GM23338 (cell line): Measurements from ENCODE around the gene PUDP. TPM values are rescaled to one million over a fixed set of nuclear protein-coding genes. Genes with fewer than 3 reads are reported as not detected.

Source experiments
- ATAC-seq: fragments of 200-7000 bp; cut with Tn5 transposase; 3 replicates; pipeline ENCODE4 v1.9.1; 2020
- DNase-seq: peaks from one replicate; pipeline ENCODE4 v3.0.0-alpha.2; 2015; ENCODE audit warnings: low spot score
- H2AFZ ChIP-seq: fragments of 200-600 bp; sonication (generic); 2 replicates; pipeline ENCODE4 v1.8.0; 2016; ENCODE audit warnings: antibody characterized with exemption, mild to moderate bottlenecking, moderate library complexity
- H3F3A ChIP-seq: fragments of 200-600 bp; sonication (generic); replicated peaks from 2 replicates; pipeline ENCODE4 v1.8.0; 2017; ENCODE audit warnings: antibody characterized with exemption, mixed run types, low read depth
- H3K27ac ChIP-seq: fragments of 200-600 bp; sonication (generic); 2 replicates; pipeline ENCODE4 v1.6.1; 2016; ENCODE audit warnings: low read depth
- H3K27me3 ChIP-seq: fragments of 200-600 bp; sonication (generic); 2 replicates; pipeline ENCODE4 v1.8.0; 2016; ENCODE audit warnings: mild to moderate bottlenecking, mixed run types, moderate library complexity; ENCODE audit not compliant: insufficient read depth
- H3K36me3 ChIP-seq: fragments of 200-600 bp; sonication (generic); 2 replicates; pipeline ENCODE4 v1.8.0; 2016; ENCODE audit warnings: mild to moderate bottlenecking; ENCODE audit not compliant: insufficient read depth
- H3K4me1 ChIP-seq: fragments of 200-600 bp; sonication (generic); 2 replicates; pipeline ENCODE4 v1.8.0; 2016; ENCODE audit warnings: mild to moderate bottlenecking, moderate library complexity; ENCODE audit not compliant: insufficient read depth
- H3K4me2 ChIP-seq: fragments of 200-600 bp; sonication (generic); 2 replicates; pipeline ENCODE4 v1.7.1; 2017; ENCODE audit warnings: mixed run types
- H3K4me3 ChIP-seq: fragments of 200-600 bp; sonication (generic); 2 replicates; pipeline ENCODE4 v1.6.1; 2016; ENCODE audit warnings: mixed run types
- H3K79me2 ChIP-seq: fragments of 200-600 bp; sonication (generic); replicated peaks from 2 replicates; pipeline ENCODE4 v1.8.0; 2017; ENCODE audit warnings: mild to moderate bottlenecking; ENCODE audit not compliant: insufficient read depth
- H3K9me2 ChIP-seq: fragments of 200-600 bp; sonication (generic); 2 replicates; pipeline ENCODE4 v1.8.0; 2017; ENCODE audit not compliant: insufficient read depth
- H4K20me1 ChIP-seq: fragments of 200-600 bp; sonication (generic); replicated peaks from 2 replicates; pipeline ENCODE4 v1.8.0; 2017; ENCODE audit warnings: mild to moderate bottlenecking; ENCODE audit not compliant: insufficient read depth
- H3K27ac Mint-ChIP-seq: 2 replicates; pipeline ENCODE4 v1.8.0; 2020; ENCODE audit warnings: inconsistent platforms, mild to moderate bottlenecking, moderate library complexity, mixed read lengths
- H3K27me3 Mint-ChIP-seq: 3 replicates; pipeline ENCODE4 v1.8.0; 2022; ENCODE audit warnings: low read depth, mild to moderate bottlenecking, moderate library complexity, mixed read lengths, inconsistent platforms; ENCODE audit not compliant: insufficient read depth, poor library complexity
- H3K36me3 Mint-ChIP-seq: 3 replicates; pipeline ENCODE4 v1.8.0; 2021; ENCODE audit warnings: low read depth, mild to moderate bottlenecking, inconsistent platforms, moderate library complexity, mixed read lengths
- H3K4me1 Mint-ChIP-seq: 3 replicates; pipeline ENCODE4 v1.8.0; 2020; ENCODE audit warnings: mild to moderate bottlenecking, inconsistent platforms, mixed read lengths
- H3K4me3 Mint-ChIP-seq: 3 replicates; pipeline ENCODE4 v1.8.0; 2021; ENCODE audit warnings: moderate library complexity, mild to moderate bottlenecking, inconsistent platforms, mixed read lengths
- H3K9me3 Mint-ChIP-seq: 3 replicates; pipeline ENCODE4 v1.8.0; 2020; ENCODE audit warnings: moderate library complexity, mild to moderate bottlenecking, inconsistent platforms, mixed read lengths
- CREB1 ChIP-seq: fragments of 250-450 bp; sonication (Bioruptor Pico); IDR thresholded peaks from 2 replicates; pipeline ENCODE4 v1.5.0; 2020; ENCODE audit warnings: low read depth, mild to moderate bottlenecking, moderate library complexity
- EZH2 ChIP-seq: fragments of 200-600 bp; sonication (generic); IDR thresholded peaks from one replicate; pipeline ENCODE4 v1.8.0; 2017; ENCODE audit warnings: antibody characterized with exemption, mild to moderate bottlenecking, low read depth; ENCODE audit not compliant: unreplicated experiment
- NANOG ChIP-seq: IDR thresholded peaks from 2 replicates; pipeline ENCODE4 v1.6.1; 2016; ENCODE audit warnings: antibody characterized with exemption, borderline replicate concordance
- POLR2AphosphoS5 ChIP-seq: IDR thresholded peaks from 2 replicates; pipeline ENCODE4 v1.6.1; 2016; ENCODE audit warnings: antibody characterized with exemption, low read depth
- polyA plus RNA-seq: library from polyadenylated mRNA; unstranded; fragments of >200 nt; fragmentation: Nextera tagmentation; extraction: Ambion mirVana; gene quantifications from 2 replicates; pipeline ENCODE4 v1.2.1, GENCODE V29; 2016
- total RNA-seq: library from RNA; depleted of rRNA; stranded (reverse); fragments of >200 nt; shearing (Covaris generic); gene quantifications from 2 replicates; pipeline ENCODE4 v1.2.3, GENCODE V29; 2014
- TF ChIP-seq, protein P1 (sequence below): fragments of 250-450 bp; sonication (Bioruptor Pico); IDR thresholded peaks from 2 replicates; pipeline ENCODE4 v1.5.0; 2020; ENCODE audit warnings: mild to moderate bottlenecking, moderate library complexity
- TF ChIP-seq, protein P2 (sequence below), 2 experiments: fragments of 200-600 bp in 1 of 2; sonication (generic) in 1 of 2; conservative IDR thresholded peaks; 2 replicates each; pipeline versions ENCODE4 v1.5.1 to v1.6.1; 2016 to 2017; ENCODE audit warnings: antibody characterized with exemption in 2 of 2, low read depth in 2 of 2, mild to moderate bottlenecking in 2 of 2, moderate library complexity in 1 of 2

PUDP gene
- total and polyA plus RNA-seq, 2 experiments from 2014 or later = 17.2 to 22.4 TPM

DNA sequence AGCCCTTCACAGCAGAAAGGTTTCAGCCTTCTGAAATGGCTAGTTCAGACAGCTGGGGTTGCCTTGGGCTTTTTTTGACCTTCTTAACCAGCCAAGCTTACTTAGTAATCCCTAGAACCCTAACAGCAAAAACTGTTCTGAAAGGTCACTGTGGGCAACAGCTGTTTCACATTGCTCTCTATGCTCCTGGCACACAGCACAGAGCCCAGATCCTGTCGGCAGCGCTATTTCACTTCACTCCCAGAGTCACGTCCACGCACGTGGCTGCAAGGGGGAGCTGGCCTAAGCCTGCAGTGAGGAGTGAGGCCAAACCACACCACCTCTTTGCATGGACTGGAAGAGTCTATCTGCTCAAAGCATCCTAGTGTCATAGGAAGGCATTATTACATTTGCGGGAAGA lies 32.4 kb downstream of the PUDP start (continued):
- TF ChIP-seq, protein P1, sequence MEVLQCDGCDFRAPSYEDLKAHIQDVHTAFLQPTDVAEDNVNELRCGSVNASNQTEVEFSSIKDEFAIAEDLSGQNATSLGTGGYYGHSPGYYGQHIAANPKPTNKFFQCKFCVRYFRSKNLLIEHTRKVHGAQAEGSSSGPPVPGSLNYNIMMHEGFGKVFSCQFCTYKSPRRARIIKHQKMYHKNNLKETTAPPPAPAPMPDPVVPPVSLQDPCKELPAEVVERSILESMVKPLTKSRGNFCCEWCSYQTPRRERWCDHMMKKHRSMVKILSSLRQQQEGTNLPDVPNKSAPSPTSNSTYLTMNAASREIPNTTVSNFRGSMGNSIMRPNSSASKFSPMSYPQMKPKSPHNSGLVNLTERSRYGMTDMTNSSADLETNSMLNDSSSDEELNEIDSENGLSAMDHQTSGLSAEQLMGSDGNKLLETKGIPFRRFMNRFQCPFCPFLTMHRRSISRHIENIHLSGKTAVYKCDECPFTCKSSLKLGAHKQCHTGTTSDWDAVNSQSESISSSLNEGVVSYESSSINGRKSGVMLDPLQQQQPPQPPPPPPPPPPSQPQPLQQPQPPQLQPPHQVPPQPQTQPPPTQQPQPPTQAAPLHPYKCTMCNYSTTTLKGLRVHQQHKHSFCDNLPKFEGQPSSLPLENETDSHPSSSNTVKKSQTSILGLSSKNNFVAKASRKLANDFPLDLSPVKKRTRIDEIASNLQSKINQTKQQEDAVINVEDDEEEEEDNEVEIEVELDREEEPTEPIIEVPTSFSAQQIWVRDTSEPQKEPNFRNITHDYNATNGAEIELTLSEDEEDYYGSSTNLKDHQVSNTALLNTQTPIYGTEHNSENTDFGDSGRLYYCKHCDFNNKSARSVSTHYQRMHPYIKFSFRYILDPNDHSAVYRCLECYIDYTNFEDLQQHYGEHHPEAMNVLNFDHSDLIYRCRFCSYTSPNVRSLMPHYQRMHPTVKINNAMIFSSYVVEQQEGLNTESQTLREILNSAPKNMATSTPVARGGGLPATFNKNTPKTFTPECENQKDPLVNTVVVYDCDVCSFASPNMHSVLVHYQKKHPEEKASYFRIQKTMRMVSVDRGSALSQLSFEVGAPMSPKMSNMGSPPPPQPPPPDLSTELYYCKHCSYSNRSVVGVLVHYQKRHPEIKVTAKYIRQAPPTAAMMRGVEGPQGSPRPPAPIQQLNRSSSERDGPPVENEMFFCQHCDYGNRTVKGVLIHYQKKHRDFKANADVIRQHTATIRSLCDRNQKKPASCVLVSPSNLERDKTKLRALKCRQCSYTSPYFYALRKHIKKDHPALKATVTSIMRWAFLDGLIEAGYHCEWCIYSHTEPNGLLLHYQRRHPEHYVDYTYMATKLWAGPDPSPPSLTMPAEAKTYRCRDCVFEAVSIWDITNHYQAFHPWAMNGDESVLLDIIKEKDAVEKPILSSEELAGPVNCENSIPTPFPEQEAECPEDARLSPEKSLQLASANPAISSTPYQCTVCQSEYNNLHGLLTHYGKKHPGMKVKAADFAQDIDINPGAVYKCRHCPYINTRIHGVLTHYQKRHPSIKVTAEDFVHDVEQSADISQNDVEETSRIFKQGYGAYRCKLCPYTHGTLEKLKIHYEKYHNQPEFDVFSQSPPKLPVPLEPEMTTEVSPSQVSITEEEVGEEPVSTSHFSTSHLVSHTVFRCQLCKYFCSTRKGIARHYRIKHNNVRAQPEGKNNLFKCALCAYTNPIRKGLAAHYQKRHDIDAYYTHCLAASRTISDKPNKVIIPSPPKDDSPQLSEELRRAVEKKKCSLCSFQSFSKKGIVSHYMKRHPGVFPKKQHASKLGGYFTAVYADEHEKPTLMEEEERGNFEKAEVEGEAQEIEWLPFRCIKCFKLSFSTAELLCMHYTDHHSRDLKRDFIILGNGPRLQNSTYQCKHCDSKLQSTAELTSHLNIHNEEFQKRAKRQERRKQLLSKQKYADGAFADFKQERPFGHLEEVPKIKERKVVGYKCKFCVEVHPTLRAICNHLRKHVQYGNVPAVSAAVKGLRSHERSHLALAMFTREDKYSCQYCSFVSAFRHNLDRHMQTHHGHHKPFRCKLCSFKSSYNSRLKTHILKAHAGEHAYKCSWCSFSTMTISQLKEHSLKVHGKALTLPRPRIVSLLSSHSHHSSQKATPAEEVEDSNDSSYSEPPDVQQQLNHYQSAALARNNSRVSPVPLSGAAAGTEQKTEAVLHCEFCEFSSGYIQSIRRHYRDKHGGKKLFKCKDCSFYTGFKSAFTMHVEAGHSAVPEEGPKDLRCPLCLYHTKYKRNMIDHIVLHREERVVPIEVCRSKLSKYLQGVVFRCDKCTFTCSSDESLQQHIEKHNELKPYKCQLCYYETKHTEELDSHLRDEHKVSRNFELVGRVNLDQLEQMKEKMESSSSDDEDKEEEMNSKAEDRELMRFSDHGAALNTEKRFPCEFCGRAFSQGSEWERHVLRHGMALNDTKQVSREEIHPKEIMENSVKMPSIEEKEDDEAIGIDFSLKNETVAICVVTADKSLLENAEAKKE (CRISPR knock-in tag) = no peak
- no peak for TF ChIP-seq CREB1 (CRISPR knock-in tag)
- no peak for TF ChIP-seq POLR2AphosphoS5
- no peak for TF ChIP-seq EZH2
- no peak for TF ChIP-seq NANOG

DNA sequence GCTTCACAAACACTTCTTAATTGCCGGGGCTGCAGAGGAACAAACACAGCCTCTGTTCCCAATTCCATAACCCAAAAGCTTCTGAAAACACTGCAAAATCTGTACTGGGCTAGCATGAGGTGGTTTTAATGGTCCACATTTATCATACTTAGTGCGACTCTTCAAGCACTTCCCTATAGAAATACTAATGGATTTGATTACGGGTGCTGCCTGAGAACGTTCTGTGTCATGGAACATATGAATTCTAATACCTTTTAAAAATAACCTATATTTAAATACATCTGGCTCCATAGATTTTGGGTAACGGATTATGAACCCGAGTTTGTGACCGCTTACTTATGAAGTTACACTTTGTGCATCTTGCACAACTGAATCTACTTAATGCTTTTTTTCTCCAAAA lies 35.9 kb downstream of the PUDP start:
- no peaks in the 10 kb centered on the region for H3F3A ChIP-seq
- no peaks in the 10 kb centered on the region for H3K79me2 ChIP-seq
- no peak overlapping the region for H3K4me2 ChIP-seq
- TF ChIP-seq, protein P2, sequence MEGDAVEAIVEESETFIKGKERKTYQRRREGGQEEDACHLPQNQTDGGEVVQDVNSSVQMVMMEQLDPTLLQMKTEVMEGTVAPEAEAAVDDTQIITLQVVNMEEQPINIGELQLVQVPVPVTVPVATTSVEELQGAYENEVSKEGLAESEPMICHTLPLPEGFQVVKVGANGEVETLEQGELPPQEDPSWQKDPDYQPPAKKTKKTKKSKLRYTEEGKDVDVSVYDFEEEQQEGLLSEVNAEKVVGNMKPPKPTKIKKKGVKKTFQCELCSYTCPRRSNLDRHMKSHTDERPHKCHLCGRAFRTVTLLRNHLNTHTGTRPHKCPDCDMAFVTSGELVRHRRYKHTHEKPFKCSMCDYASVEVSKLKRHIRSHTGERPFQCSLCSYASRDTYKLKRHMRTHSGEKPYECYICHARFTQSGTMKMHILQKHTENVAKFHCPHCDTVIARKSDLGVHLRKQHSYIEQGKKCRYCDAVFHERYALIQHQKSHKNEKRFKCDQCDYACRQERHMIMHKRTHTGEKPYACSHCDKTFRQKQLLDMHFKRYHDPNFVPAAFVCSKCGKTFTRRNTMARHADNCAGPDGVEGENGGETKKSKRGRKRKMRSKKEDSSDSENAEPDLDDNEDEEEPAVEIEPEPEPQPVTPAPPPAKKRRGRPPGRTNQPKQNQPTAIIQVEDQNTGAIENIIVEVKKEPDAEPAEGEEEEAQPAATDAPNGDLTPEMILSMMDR (conservative IDR thresholded peaks at IDR 0.05; ENCODE audit: low read depth in 2 of 2) = no peak
- H3K4me1 ChIP-seq = peaks cover 14% of the 10 kb centered on the region; the same call in 1 of the 2 replicates
- no peak overlapping the region for H3K27ac ChIP-seq
- Mint-ChIP-seq H3K9me3 (no peaks in the 10 kb centered on the region; the same call in 2 of the 3 replicates), H3K27ac (no peak overlapping the region), H3K27me3 (peaks cover 3% of the 10 kb centered on the region), H3K4me1 (peaks cover 27% of the 10 kb centered on the region), H3K4me3 (no peak overlapping the region), H3K36me3 (peaks cover 9% of the 10 kb centered on the region; the same call in 1 of the 3 replicates)
- H3K27me3 ChIP-seq = no peaks in the 10 kb centered on the region
- H3K9me2 ChIP-seq = no peaks in the 10 kb centered on the region
- no peaks in the 10 kb centered on the region for H4K20me1 ChIP-seq
- ATAC-seq (no peak), DNase-seq (no peak)
- H3K4me3 ChIP-seq = no peak overlapping the region
- no peaks in the 10 kb centered on the region for H3K36me3 ChIP-seq
- no peak overlapping the region for H2AFZ ChIP-seq
